ENCODE measurements around the gene FAT1.

GRCh38 chr4:186701273-186701672 is 22.4 kb downstream of the FAT1 start:
- TF ChIP-seq CTCF (IDR thresholded peaks at IDR 0.05) (no peak), OVOL2 (CRISPR knock-in tag; IDR thresholded peaks at IDR 0.05; ENCODE audit: borderline replicate concordance) (no peak), ESRRA (CRISPR knock-in tag; IDR thresholded peaks at IDR 0.05; ENCODE audit: borderline replicate concordance) (no peak), CBFB (CRISPR knock-in tag; IDR thresholded peaks at IDR 0.05; ENCODE audit: low read depth) (no peak), NFE2L1 (CRISPR knock-in tag; IDR thresholded peaks at IDR 0.05) (no peak), TP53 (CRISPR knock-in tag; IDR thresholded peaks at IDR 0.05) (no peak), STAT6 (CRISPR knock-in tag; conservative IDR thresholded peaks at IDR 0.05; ENCODE audit: low read depth) (no peak)

Data from WTC11 (cell line).